Nephron progenitor cell (in vitro differentiated cells): Measurements from ENCODE around the gene C1QTNF2.

Experiments
- DNase-seq: peaks from one replicate; pipeline ENCODE4 v3.0.0; 2021
- H3K27ac Mint-ChIP-seq: 2 replicates; pipeline ENCODE4 v1.8.0; 2021; ENCODE audit warnings: mild to moderate bottlenecking, moderate library complexity, mixed read lengths
- H3K27me3 Mint-ChIP-seq: 2 replicates; pipeline ENCODE4 v1.8.0; 2021; ENCODE audit warnings: mild to moderate bottlenecking, low read depth, mixed read lengths; ENCODE audit not compliant: poor library complexity
- H3K36me3 Mint-ChIP-seq: 2 replicates; pipeline ENCODE4 v1.8.0; 2021; ENCODE audit warnings: low read depth, mixed read lengths
- H3K4me1 Mint-ChIP-seq: 2 replicates; pipeline ENCODE4 v1.8.0; 2021; ENCODE audit warnings: mixed read lengths
- H3K4me3 Mint-ChIP-seq: 2 replicates; pipeline ENCODE4 v1.8.0; 2021; ENCODE audit warnings: mild to moderate bottlenecking, moderate library complexity, mixed read lengths
- H3K9me3 Mint-ChIP-seq: 2 replicates; pipeline ENCODE4 v1.8.0; 2021; ENCODE audit warnings: mild to moderate bottlenecking, moderate library complexity, mixed read lengths
- TF ChIP-seq, protein P1 (sequence below): fragments of 200-600 bp; sonication (generic); IDR thresholded peaks from 2 replicates; pipeline ENCODE4 v1.5.0; 2021; ENCODE audit warnings: antibody characterized with exemption

The C1QTNF2 gene

DNA sequence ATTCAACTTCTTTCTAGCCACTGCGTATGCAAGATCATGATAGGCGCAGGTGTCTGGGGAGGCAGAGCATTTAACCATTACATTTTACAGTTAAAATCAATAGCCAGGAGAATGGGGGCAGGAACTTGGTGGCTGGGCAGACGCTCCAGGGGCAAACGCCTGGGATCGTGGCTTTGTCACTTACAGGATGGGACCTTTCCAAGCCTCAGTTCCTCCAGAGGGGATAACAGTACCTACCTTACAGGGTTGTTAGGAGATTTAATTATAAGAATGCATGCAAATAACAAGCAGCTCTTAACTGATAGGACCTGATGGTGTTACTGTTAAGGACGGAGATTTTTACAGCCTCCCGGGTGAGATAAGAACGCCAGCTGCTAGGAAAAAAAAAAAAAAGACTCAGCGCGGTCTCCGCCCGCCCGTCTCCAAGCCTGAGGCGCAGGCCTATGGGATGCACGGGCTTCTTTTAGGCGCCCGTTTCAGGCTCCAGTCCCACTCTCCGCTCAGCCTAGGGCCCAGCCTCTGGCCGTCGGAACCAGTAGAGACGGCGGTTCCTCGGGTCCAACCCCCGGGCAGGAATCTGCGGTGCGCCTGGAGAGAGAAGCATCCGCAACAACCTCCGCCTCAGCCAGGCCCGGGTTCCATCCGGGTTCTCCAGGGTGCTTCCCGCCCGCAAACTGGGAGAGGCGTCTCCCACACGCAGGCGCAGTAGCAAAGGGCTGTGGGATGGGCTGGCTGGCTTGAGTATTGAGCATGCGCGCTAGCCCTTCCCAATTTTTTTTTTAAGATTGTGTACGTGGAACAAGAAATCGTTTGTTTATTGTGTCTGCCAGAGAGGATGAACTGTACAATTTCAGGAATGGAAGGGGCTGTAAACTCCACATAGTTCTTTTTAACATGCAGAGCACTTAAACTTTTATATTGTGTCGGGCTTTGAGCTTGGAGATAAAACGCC lies 29.3 kb upstream of the C1QTNF2 start, which contains the start of gene FAM200C:
TSS of gene FAM200C (minus strand) at position 653 of the 952 bp plus-strand sequence. CDS start 4,564 bp downstream, outside the sequence.
- H3K27me3 Mint-ChIP-seq = no peaks in the 10 kb centered on the region
- DNase-seq = peak; percentile 91
- peaks cover 41% of the 10 kb centered on the region for H3K4me1 Mint-ChIP-seq
- peak within 1 kb of the TSS; percentile 92 for H3K27ac Mint-ChIP-seq
- H3K9me3 Mint-ChIP-seq = no peaks in the 10 kb centered on the region
- peaks cover 45% of the 10 kb centered on the region for H3K36me3 Mint-ChIP-seq
- H3K4me3 Mint-ChIP-seq = peak within 1 kb of the TSS; percentile 93
- TF ChIP-seq, protein P1, sequence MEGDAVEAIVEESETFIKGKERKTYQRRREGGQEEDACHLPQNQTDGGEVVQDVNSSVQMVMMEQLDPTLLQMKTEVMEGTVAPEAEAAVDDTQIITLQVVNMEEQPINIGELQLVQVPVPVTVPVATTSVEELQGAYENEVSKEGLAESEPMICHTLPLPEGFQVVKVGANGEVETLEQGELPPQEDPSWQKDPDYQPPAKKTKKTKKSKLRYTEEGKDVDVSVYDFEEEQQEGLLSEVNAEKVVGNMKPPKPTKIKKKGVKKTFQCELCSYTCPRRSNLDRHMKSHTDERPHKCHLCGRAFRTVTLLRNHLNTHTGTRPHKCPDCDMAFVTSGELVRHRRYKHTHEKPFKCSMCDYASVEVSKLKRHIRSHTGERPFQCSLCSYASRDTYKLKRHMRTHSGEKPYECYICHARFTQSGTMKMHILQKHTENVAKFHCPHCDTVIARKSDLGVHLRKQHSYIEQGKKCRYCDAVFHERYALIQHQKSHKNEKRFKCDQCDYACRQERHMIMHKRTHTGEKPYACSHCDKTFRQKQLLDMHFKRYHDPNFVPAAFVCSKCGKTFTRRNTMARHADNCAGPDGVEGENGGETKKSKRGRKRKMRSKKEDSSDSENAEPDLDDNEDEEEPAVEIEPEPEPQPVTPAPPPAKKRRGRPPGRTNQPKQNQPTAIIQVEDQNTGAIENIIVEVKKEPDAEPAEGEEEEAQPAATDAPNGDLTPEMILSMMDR = no peak

DNA sequence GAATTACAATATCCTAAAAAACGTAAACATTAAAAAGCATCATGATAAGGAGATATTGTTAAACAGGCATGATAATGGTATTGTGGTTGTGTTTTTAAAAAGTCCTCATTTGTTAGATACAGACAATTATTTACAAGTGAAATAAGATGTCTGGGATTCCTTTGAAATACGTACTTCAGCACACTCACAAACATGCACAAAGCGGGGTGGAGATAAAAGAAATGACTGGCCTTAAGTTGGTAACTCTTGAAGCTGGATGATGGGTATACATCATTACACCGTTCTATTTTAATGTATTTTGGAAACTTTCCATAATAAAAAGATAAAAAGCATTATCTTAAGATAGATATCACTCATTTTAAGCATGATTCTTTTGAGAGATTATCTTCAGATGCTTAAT lies 28.4 kb upstream of the C1QTNF2 start:
- H3K36me3 Mint-ChIP-seq = peaks cover 36% of the 10 kb centered on the region
- peak overlapping the region; percentile 93 for H3K4me3 Mint-ChIP-seq
- peak overlapping the region; percentile 10 for H3K27ac Mint-ChIP-seq
- no peak for DNase-seq
- H3K4me1 Mint-ChIP-seq = peaks cover 41% of the 10 kb centered on the region
- H3K9me3 Mint-ChIP-seq = no peaks in the 10 kb centered on the region
- no peaks in the 10 kb centered on the region for H3K27me3 Mint-ChIP-seq
- TF ChIP-seq, protein P1 = no peak

DNA sequence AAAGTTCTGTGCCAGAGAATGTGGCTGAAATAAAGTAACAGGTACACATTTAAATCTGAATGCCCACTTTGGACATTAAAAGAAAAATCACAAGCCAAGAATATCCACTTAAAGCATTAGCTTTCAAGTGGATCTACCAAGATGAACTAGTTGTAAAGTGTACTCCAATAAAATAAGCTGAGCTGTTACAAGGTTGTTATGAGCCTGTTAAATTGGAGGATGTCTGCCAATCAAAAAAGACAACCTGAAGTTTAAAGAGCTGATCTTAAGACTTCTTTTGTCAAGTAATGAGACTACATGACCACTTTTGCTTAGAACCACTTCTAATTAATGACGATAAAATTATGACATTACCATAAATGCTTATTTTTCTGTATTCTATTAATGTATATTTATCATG lies 27.1 kb upstream of the C1QTNF2 start:
- TF ChIP-seq, protein P1 = no peak
- Mint-ChIP-seq H3K36me3 (peaks cover 24% of the 10 kb centered on the region), H3K4me1 (peaks cover 41% of the 10 kb centered on the region), H3K9me3 (no peaks in the 10 kb centered on the region), H3K27me3 (no peaks in the 10 kb centered on the region), H3K27ac (no peak overlapping the region), H3K4me3 (peak overlapping the region; percentile 93)
- DNase-seq = no peak

DNA sequence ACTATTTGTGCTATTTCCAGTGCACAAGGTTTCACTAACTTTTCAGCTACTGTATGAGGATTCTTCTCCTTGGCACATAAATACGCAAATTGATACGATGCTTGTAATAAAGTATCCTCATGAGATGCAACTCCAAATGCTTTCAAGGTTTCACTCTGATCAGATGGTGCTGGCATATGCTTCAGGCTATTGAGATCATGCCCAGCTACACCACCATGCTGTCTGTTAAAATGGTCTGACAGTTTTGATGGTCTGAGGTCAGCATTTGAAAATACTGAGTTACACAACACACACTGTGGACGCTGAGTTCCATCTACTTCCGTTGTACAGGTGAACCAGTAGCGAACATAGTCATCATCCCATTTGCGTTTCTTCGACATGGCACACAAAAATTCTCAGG lies 24.7 kb upstream of the C1QTNF2 start:
- Mint-ChIP-seq H3K36me3 (peaks cover 23% of the 10 kb centered on the region), H3K9me3 (peaks cover 4% of the 10 kb centered on the region), H3K4me1 (peaks cover 38% of the 10 kb centered on the region), H3K27ac (no peak overlapping the region), H3K4me3 (no peak overlapping the region), H3K27me3 (no peaks in the 10 kb centered on the region)
- TF ChIP-seq, protein P1 = no peak
- DNase-seq = no peak

DNA sequence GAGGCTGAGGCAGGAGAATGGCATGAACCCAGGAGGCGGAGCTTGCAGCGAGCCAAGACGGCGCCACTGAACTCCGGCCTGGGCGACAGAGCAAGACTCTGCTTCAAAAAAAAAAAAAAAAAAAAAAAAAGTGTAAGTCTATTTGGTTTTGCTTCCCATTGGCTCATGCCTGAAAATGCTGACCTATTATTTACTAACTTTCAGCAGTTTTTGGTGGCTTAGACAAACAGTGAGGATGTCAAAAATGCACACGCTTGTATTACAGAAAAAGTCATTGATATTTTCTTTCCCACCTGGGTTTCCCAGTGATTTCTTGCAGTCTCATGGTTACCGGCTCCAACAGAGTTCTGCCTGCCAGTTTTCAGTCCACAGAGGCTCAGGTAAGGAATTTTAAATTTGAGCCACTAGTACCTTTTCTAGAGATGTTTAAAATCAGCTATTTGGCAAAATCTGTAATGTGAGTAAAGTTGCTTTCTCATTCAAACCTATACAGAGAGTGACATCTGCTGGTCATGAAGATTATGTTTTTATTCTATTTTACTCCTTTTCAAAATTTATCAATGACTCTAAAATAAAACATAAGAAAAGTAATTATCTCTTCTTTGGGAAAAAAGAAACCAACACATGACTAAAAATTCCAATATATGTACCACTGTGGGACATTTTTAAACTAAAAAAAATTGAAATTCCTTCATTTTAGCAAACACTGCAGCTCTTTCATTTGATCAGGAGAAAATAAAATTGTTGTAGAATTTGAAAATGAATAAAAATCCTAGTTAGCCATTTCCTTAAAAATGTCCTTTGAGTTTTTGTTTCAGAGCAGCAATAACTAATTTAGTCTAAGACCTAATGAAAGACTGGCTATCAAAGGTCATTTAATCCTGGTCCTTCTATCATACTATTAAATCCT lies 20.6 kb upstream of the C1QTNF2 start:
- no peak overlapping the region for H3K4me3 Mint-ChIP-seq
- no peak overlapping the region for H3K27ac Mint-ChIP-seq
- H3K9me3 Mint-ChIP-seq = peaks cover 40% of the 10 kb centered on the region
- no peak for DNase-seq
- H3K27me3 Mint-ChIP-seq = no peaks in the 10 kb centered on the region
- TF ChIP-seq, protein P1 = peak; percentile 47
- H3K4me1 Mint-ChIP-seq = peaks cover 2% of the 10 kb centered on the region
- H3K36me3 Mint-ChIP-seq = peaks cover 49% of the 10 kb centered on the region
